IMR-90 (cell line): Measurements from ENCODE around the gene WEE2.

Source experiments
- BHLHE40 ChIP-seq: fragments of 150-350 bp; IDR thresholded peaks from 2 replicates; pipeline ENCODE4 v1.6.1; 2016; ENCODE audit warnings: mild to moderate bottlenecking, low read depth, low read length
- CEBPB ChIP-seq: IDR thresholded peaks from 2 replicates; pipeline ENCODE4 v1.6.1; 2012; ENCODE audit warnings: low read depth, low read length, improper control_type of control experiment
- CTCF ChIP-seq: conservative IDR thresholded peaks from 2 replicates; pipeline ENCODE4 v1.5.1; 2012; ENCODE audit warnings: mild to moderate bottlenecking, low read depth, low read length, improper control_type of control experiment
- NFE2L2 ChIP-seq: fragments of 150-350 bp; IDR thresholded peaks from 2 replicates; pipeline ENCODE4 v1.6.1; 2016; ENCODE audit warnings: low read depth, mild to moderate bottlenecking, low read length
- POLR2A ChIP-seq: IDR thresholded peaks from 2 replicates; pipeline ENCODE4 v1.6.1; 2012; ENCODE audit warnings: mild to moderate bottlenecking, low read depth, low read length
- RAD21 ChIP-seq: IDR thresholded peaks from 2 replicates; pipeline ENCODE4 v1.6.1; 2012; ENCODE audit warnings: low read length, improper control_type of control experiment
- RFX5 ChIP-seq: IDR thresholded peaks from 2 replicates; pipeline ENCODE4 v1.8.0; 2012; ENCODE audit warnings: low read depth, mild to moderate bottlenecking, low read length, moderate library complexity
- SMC3 ChIP-seq: fragments of 150-350 bp; IDR thresholded peaks from 2 replicates; pipeline ENCODE4 v1.6.1; 2016; ENCODE audit warnings: low read depth, mild to moderate bottlenecking, antibody characterized with exemption, low read length, moderate library complexity
- USF2 ChIP-seq: fragments of 150-350 bp; IDR thresholded peaks from 2 replicates; pipeline ENCODE4 v1.6.1; 2017; ENCODE audit warnings: mild to moderate bottlenecking, antibody characterized with exemption, low read length, low read depth

- no peak for TF ChIP-seq POLR2A
- peak; percentile 6; the same call in 1 of the 2 replicates for TF ChIP-seq CTCF
- TF ChIP-seq RFX5: no peak
- TF ChIP-seq RAD21: no peak
- TF ChIP-seq CEBPB: no peak
- no peak for TF ChIP-seq BHLHE40
- TF ChIP-seq NFE2L2: no peak
- TF ChIP-seq USF2: no peak
- TF ChIP-seq SMC3: no peak
Observed at GRCh38 chr7:141752634-141753033, 44.5 kb downstream of the WEE2 start.
